Mucosa of stomach (tissue), 1 donor: ENCODE results near the gene GLRA3.

Experiments used
- H3K27me3 ChIP-seq: one replicate; pipeline ENCODE4 v1.7.0; 2013; ENCODE audit warnings: mild to moderate bottlenecking, low read length; ENCODE audit not compliant: control insufficient read depth, insufficient read depth
- H3K36me3 ChIP-seq: one replicate; pipeline ENCODE4 v1.7.0; 2013; ENCODE audit warnings: low read length; ENCODE audit not compliant: control insufficient read depth, insufficient read depth
- H3K4me1 ChIP-seq: one replicate; pipeline ENCODE4 v1.7.0; 2013; ENCODE audit warnings: mild to moderate bottlenecking, low read length; ENCODE audit not compliant: control insufficient read depth, insufficient read depth
- H3K4me3 ChIP-seq: one replicate; pipeline ENCODE4 v1.7.0; 2013; ENCODE audit warnings: low read length
- H3K9ac ChIP-seq: one replicate; pipeline ENCODE4 v1.7.0; 2013; ENCODE audit warnings: mild to moderate bottlenecking, low read length, moderate library complexity
- H3K9me3 ChIP-seq: one replicate; pipeline ENCODE4 v1.7.0; 2013; ENCODE audit warnings: mild to moderate bottlenecking, low read length, moderate library complexity; ENCODE audit not compliant: control insufficient read depth
- donor health status: Pancreatic carcinoma.

Gene GLRA3

GRCh38 chr4:174856926-174857800 is 28.1 kb upstream of the GLRA3 start:
- no peak overlapping the region for H3K9ac ChIP-seq
- no peaks in the 10 kb centered on the region for H3K9me3 ChIP-seq
- H3K27me3 ChIP-seq, result no peaks in the 10 kb centered on the region
- H3K36me3 ChIP-seq, result no peaks in the 10 kb centered on the region
- H3K4me1 ChIP-seq, result no peaks in the 10 kb centered on the region
- no peak overlapping the region for H3K4me3 ChIP-seq

DNA sequence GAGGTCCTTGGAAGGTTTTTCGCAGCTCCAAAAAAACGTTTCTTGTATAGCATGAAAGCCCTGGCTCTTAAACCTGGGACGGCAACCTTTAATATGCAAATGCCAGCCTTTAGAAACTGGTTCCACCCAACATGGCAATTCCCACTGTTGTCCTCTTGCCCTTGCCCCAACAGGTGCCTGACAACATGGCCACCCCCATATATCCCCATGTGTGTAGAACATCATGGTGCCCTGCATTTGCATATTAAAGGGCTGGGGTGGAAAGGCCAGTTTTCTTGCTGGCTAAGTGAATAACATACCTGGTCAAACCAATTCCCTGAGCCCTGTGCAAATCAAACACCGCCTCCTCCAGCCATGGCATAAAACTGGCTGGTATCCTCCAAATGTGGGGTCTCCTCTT is 26.0 kb upstream of the GLRA3 start:
- Histone ChIP-seq H3K4me1 (no peaks in the 10 kb centered on the region), H3K36me3 (no peaks in the 10 kb centered on the region)

GRCh38 chr4:174853629-174854028 is 24.6 kb upstream of the GLRA3 start:
- H3K4me1 ChIP-seq, result no peaks in the 10 kb centered on the region
- H3K9me3 ChIP-seq, result no peaks in the 10 kb centered on the region
- H3K27me3 ChIP-seq, result no peaks in the 10 kb centered on the region
- no peak overlapping the region for H3K4me3 ChIP-seq
- no peaks in the 10 kb centered on the region for H3K36me3 ChIP-seq
- H3K9ac ChIP-seq, result no peak overlapping the region

More for the DNA sequence above, 26.0 kb upstream of the GLRA3 start:
- Histone ChIP-seq H3K27me3 (no peaks in the 10 kb centered on the region), H3K9ac (no peak overlapping the region), H3K4me3 (no peak overlapping the region), H3K9me3 (no peaks in the 10 kb centered on the region)

DNA sequence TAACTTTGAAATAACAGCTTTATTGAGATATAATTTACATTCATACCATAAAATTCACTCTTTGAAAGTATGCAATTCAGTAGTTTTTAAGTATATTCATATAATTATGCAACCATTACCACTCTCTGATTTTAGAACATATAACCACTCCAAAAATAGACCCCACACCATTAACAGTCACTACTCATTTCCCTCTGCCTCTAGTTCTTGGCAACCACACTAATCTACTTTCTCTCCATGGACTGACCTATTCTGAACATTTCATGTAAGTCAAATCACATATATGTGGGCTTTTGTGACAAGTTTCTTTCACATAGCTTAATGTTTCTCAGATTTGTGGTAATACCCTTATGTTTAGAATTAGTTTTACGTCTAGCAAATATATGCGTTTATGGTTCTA is 19.5 kb upstream of the GLRA3 start:
- no peak overlapping the region for H3K4me3 ChIP-seq
- H3K9ac ChIP-seq, result no peak overlapping the region
- H3K9me3 ChIP-seq, result no peaks in the 10 kb centered on the region
- H3K27me3 ChIP-seq, result no peaks in the 10 kb centered on the region
- H3K36me3 ChIP-seq, result no peaks in the 10 kb centered on the region
- H3K4me1 ChIP-seq, result no peaks in the 10 kb centered on the region

DNA sequence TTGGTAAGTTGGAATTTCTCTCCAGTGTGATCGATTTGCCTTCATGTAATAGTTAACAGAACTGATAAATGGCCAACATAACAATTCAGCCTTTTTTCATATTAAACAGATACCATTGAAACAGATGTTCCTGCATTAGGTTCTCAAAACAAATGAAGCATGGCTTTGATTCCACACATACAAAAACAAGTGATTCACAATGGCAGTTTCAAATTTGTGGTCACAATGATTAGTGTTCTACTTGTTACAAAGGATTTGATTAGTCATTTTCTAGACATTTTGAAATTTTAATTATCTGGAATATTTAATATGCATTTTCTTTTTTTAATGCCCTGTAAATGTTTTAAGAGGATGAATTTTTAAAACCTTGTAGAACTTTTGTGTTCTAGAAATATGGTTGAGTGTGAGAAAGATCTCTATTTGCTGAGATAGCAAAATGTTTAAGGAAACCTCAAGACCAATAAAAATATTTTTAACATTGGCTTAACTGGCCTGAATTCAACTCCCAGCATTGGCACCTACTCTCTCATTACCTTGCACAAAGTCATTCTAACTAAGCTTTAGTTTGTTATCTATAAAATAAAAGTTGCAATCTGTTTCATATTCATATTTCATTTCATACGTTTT is 18.9 kb upstream of the GLRA3 start:
- H3K9me3 ChIP-seq, result no peaks in the 10 kb centered on the region
- no peaks in the 10 kb centered on the region for H3K27me3 ChIP-seq
- no peak overlapping the region for H3K9ac ChIP-seq
- H3K4me3 ChIP-seq, result no peak overlapping the region
- H3K4me1 ChIP-seq, result no peaks in the 10 kb centered on the region
- H3K36me3 ChIP-seq, result no peaks in the 10 kb centered on the region

GRCh38 chr4:174835536-174835935 is 6.5 kb upstream of the GLRA3 start:
- H3K9me3 ChIP-seq, result no peaks in the 10 kb centered on the region
- no peaks in the 10 kb centered on the region for H3K4me1 ChIP-seq
- H3K36me3 ChIP-seq, result no peaks in the 10 kb centered on the region
- H3K9ac ChIP-seq, result no peak overlapping the region
- no peak overlapping the region for H3K4me3 ChIP-seq
- H3K27me3 ChIP-seq, result no peaks in the 10 kb centered on the region

- Histone ChIP-seq H3K4me1 (no peaks in the 10 kb centered on the region), H3K36me3 (no peaks in the 10 kb centered on the region), H3K27me3 (no peaks in the 10 kb centered on the region), H3K9me3 (no peaks in the 10 kb centered on the region), H3K9ac (no peak overlapping the region), H3K4me3 (no peak overlapping the region)
These were observed 5.4 kb upstream of the GLRA3 start for GRCh38 chr4:174834477-174834876.

DNA sequence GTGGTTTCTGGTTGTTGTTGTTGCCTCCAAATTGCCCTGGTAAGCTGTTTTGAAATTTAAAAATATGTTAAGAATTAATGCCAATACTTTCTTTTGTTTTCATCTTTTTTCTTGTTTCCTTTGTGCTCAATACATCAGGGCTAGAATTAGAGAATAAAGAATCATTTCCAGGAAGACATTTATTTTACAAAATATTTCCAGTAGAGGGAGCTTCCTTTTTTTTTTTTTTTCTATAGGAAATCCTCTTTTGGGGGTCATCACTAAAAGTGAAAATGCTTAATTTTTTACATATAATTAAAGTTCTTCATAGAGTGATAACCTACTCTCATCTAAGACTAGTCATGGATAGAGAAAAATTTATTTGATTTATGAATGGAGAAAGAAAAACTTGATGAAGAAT is 2.4 kb downstream of the GLRA3 start:
- Histone ChIP-seq H3K9ac (no peak overlapping the region), H3K4me3 (no peak overlapping the region), H3K4me1 (peaks cover 4% of the 10 kb centered on the region), H3K9me3 (no peaks in the 10 kb centered on the region), H3K36me3 (no peaks in the 10 kb centered on the region), H3K27me3 (peaks cover 5% of the 10 kb centered on the region)

DNA sequence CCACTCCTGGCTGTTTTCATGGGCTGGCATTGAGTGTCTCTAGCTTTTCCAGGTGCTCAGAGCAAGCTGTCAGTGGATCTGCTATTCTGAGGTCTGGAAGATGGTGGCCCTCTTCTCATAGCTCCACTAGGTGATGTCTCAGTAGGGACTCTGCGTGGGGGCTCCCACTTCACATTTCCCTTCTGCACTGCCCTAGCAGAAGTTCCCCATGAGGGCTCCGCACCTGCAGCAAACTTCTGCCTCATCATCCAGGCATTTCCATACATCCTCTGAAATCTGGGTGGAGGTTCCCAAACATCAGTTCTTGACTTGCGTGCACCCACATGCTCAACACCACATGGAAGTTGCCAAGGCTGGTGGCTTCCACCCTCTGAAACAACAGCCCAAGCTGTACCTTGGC is 13.8 kb downstream of the GLRA3 start:
- H3K9ac ChIP-seq, result no peak overlapping the region
- no peaks in the 10 kb centered on the region for H3K36me3 ChIP-seq
- no peaks in the 10 kb centered on the region for H3K27me3 ChIP-seq
- no peaks in the 10 kb centered on the region for H3K4me1 ChIP-seq
- H3K9me3 ChIP-seq, result no peaks in the 10 kb centered on the region
- H3K4me3 ChIP-seq, result no peak overlapping the region

GRCh38 chr4:174813292-174813691 is 15.8 kb downstream of the GLRA3 start:
- Histone ChIP-seq H3K9me3 (no peaks in the 10 kb centered on the region), H3K36me3 (no peaks in the 10 kb centered on the region), H3K27me3 (no peaks in the 10 kb centered on the region), H3K4me1 (no peaks in the 10 kb centered on the region), H3K9ac (no peak overlapping the region), H3K4me3 (no peak overlapping the region)

DNA sequence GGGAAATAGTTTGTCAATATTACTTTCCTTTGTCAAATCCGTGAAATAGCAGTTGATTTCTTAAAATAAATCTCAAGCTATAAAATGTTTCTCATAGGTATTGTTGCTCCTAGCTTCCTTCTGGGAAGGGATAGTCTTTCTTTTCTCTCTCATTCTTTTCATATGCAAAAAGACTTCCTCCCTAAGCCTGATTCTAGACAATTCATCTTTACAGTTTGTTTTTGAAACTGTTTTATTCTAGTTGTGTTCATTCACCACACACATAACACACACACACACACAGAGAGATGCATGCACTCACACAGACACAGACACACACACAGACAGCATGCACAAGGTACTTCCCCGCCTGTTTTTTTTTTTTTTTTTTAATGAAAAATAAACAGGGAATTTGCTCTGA is 18.2 kb downstream of the GLRA3 start:
- no peaks in the 10 kb centered on the region for H3K4me1 ChIP-seq
- H3K27me3 ChIP-seq, result no peaks in the 10 kb centered on the region
- H3K36me3 ChIP-seq, result no peaks in the 10 kb centered on the region
- no peak overlapping the region for H3K4me3 ChIP-seq
- H3K9ac ChIP-seq, result no peak overlapping the region
- no peaks in the 10 kb centered on the region for H3K9me3 ChIP-seq

DNA sequence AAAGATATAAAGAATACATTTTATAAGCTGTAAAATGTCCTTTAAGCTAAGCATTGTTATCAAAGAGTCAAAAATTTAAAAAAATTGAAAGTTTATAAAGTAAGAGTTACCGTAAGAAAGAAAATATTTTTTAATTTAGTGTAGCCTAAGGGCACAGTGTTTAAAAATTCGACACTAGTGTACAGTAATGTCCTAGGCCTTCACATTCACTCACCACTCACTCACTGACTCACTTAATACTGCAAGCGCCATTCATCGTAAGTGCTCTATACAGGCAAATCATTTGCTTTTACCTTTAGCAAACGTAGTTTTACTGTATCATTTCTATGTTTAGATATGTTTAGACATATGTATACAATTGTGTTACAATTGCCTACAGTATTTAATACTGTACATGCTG is 20.2 kb downstream of the GLRA3 start:
- H3K27me3 ChIP-seq, result no peaks in the 10 kb centered on the region
- no peaks in the 10 kb centered on the region for H3K4me1 ChIP-seq
- H3K9ac ChIP-seq, result no peak overlapping the region

More for the DNA sequence above, 20.2 kb downstream of the GLRA3 start:
- H3K36me3 ChIP-seq, result no peaks in the 10 kb centered on the region
- no peak overlapping the region for H3K4me3 ChIP-seq
- no peaks in the 10 kb centered on the region for H3K9me3 ChIP-seq
